IPS DF 19.7 (cell line): ENCODE data around the gene KATNIP.
"Not testable (repeated sequence)": the region's sequence is repeated elsewhere in the genome, so short reads cannot be mapped to it uniquely, and the experiment has no call there.

Source experiments
- DNase-seq: peaks from one replicate; pipeline ENCODE4 v3.0.0-alpha.2; 2013; ENCODE audit warnings: low read depth, low spot score

The KATNIP gene

DNA sequence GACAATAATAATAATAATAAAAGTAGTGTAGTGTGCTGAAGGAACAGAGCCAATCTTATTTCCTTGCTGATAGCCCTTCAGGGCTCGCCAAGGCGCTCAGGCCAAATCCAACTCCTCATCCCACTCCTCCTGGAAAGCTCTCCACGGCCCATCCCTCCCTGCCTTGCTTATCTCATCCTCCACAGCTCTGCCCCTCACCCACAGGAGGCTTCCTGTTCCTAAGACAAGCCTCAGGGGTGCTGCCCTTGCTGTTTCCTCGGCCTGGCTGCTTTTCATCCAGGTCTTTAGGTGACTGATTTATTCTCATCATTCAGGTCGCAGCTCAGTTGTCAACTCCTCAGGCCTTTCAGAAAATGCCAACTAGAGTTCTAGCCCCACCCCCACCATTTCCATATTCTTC, 11.4 kb upstream of the KATNIP start:
- DNase-seq: no peak

GRCh38 chr16:27539120-27539519, 10.8 kb upstream of the KATNIP start:
- DNase-seq: no peak

- no peak for DNase-seq
These were observed 10.3 kb upstream of the KATNIP start for GRCh38 chr16:27539636-27540035.

GRCh38 chr16:27543801-27544200, 6.1 kb upstream of the KATNIP start:
- DNase-seq: no peak

DNA sequence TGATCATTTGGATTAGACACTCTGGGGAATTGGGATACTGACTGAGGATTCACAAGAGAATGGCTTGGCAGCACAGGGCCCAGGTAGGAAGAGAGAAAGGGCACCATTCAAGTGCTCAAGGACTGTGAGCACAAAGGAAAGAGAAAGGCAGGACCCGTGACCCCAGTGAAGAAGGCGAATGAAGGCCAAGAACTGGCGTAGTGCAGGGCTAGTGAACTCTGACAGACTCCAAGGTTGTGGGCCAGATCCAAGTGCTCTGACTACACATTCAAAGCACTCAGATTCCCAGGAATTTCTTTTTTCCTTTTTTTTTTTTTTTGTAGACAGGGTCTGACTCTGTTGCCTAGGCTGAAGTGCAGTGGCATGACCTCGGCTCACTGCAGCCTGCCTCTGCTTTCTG, 5.3 kb upstream of the KATNIP start:
- no peak for DNase-seq

DNA sequence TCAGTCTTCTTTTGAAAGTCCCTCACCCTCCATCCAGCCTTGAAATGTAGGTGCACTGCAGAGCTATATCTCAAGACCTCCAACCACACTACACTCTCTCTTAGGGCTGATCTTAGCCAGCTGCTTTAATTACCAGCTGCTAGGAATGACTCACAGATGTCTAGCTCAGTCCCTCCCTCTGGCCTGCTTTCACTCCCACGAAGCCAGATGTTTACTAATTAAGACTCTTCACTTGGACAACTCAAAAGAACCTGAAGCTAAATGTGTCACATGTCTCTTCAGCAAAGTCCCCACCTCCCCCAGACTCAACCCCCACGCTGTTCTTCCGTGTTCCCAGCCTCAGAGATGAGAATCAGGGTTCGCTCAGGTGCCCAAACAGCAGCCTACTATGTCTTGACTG, 2.8 kb upstream of the KATNIP start:
- DNase-seq: no peak

DNA sequence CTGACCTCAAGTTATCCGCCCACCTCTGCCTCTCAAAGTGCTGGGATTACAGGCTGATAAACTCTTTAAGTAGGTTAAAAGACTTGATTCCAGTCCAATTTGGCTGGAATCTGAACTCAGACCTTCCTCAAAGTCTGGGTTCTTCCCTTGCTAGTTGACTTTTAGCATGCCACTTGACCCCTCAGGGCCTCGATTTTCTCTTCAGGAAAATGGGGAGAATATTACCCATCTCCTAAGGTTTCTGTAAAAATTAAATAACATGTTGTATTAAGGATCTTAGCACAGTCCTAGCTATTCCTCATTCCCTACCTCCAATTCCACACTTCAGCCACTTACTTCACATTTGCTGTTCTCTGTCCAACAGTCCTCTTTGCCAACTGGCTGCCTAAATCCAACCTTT, 2.1 kb upstream of the KATNIP start:
- DNase-seq: no peak

GRCh38 chr16:27549464-27549745, 539 bp upstream of the KATNIP start:
- DNase-seq: no peak

DNA sequence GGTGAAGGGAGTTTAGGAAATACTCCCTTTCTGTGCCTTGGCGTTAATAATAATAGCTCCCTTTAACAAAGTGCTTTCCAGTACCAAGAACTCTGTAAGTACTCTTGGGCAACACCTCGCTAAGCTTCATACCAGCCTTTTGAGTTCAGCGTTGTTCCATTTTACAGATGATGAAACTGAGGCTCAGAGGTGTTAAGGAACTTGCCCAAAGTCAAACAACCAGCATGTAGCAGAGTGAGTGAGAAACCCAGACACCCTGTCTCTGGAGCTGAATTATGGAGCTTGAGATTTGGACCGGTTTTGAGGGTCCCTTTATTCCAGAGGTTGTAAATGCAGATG, 607 bp downstream of the KATNIP start:
- DNase-seq: no peak

DNA sequence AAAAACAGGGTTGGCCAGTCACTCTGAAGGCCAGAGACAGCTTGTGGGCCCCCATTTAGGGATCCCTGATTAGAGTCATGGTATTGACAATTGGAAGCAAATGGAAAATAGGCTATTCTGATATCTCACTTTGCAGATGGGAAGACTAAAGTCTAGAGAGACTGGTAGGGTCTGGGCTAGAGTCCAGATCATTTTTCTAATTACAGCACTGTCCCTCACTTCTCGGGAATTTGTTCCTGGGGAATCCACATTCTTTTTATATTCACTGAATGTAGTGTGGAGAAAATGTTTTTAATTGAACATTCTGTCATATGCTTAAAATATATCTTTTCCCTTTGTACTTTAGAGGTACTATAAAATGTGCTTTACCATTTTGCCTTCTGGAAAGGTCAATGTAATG, 1.1 kb downstream of the KATNIP start:
- no peak for DNase-seq

GRCh38 chr16:27556471-27556870, 6.5 kb downstream of the KATNIP start:
- no peak for DNase-seq

- DNase-seq: no peak
These were observed 8.5 kb downstream of the KATNIP start for GRCh38 chr16:27558434-27558833.

- no peak for DNase-seq
These were observed 9.0 kb downstream of the KATNIP start for GRCh38 chr16:27558932-27559331.

- no peak for DNase-seq
These were observed 11.3 kb downstream of the KATNIP start for GRCh38 chr16:27561216-27561615.

GRCh38 chr16:27564224-27564623, 14.3 kb downstream of the KATNIP start:
- no peak for DNase-seq

GRCh38 chr16:27566417-27566816, 16.5 kb downstream of the KATNIP start:
- no peak for DNase-seq

DNA sequence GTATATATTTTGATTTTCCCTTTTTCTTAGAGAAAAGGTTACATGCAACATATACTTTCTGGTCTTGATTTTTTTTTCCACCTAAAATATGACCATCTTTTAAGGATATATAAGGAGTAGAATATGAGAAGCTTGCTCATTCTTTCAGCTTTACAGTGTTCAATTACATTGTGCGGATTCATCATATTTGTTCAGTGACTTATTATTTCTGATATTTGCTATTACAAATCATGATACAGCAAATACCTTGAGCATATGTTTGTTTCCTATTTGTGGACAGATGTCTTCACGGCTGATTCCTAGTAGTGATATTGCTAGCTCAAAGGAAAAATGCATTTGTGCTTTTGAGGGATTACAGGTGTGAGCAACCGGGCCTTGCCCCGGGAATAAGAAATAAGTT, 18.1 kb downstream of the KATNIP start:
- DNase-seq: no peak

DNA sequence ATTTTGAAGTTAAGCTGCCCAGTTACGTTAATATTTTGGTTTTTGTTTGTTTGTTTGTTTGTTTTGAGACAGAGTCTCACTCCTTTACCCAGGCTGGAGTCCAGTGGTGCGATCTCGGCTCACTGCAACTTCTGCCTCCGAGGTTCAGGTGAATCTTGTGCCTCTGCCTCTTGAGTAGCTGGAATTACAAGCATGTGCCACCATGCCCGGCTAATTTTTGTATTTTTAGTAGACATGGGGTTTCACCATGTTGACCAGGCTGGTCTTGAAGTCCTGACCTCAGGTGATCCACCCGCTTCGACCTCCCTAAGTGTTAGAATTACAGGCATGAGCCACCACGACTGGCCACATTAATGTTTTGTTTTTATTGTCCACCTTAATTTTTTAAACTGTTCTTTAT, 21.0 kb downstream of the KATNIP start:
- DNase-seq: not testable (repeated sequence)

DNA sequence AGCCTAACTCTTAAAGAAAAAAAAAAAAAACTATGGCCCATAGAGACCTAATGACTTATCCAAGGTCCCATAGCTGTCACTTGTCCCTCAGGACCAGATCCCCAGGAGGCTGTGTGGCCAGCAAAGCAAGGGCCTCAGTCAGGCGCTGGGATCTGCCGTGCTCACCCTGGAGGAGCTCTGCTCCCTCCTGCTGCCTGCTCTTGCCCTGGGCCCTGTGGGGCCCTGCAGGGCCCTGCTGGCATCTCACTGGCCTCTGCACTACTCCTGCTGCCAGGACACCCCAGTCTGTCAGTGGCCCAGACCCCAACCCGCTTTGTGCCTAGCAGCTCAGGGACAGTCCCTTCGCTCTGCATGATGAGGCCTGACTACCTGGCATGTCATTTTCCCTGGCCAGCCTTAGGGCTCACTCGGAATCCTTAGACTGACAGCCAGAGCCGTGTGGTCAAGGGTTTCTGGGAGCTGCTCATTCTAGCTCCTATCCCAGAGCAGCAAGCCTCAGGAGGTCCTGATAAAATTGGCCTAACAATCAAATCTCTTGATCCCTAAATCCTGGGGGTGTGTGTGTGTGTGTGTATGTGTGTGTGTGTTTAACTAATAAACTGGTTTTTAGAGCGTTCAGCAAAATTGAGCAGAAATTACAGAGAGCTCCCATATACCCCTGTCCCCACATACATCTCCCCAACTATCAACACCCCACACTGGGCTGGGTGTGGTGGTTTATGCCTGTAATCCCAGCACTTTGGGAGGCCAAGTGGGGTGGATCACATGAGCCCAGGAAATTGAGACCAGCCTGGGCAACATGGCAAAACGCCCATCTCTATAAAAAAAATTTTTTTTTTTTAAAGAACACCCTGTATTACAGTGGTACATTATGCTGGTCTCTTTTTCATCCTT, 21.7 kb downstream of the KATNIP start:
- no peak for DNase-seq

- DNase-seq: no peak
These were observed 22.8 kb downstream of the KATNIP start for GRCh38 chr16:27572711-27573110.

- DNase-seq: no peak
These were observed 26.8 kb downstream of the KATNIP start for GRCh38 chr16:27576729-27577128.

GRCh38 chr16:27579087-27579980, 29.4 kb downstream of the KATNIP start:
- DNase-seq: no peak

DNA sequence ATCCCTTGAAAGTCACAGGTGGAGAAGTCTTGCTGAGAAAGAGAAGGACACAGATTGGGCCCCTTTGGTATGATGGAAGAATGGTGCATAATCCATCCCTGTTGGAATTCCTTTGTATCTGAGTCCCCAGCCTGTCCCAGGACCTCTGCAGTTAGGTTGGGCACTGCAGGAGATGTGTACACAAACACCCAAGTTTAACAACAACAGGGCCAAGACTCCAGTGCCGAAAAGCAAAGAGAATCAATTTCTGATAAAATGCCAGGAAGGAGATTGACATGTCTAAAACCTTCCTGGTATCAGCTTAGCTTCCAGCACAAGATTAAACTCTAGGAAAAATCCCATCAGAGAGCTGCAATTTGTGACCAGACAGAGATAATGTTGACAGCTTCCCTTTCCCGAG, 32.9 kb downstream of the KATNIP start:
- no peak for DNase-seq
